ENCODE measurements around the gene ECT2L.
"Not testable (repeated sequence)": the region's sequence is repeated elsewhere in the genome, so short reads cannot be mapped to it uniquely, and the experiment has no call there.

Gene ECT2L

DNA sequence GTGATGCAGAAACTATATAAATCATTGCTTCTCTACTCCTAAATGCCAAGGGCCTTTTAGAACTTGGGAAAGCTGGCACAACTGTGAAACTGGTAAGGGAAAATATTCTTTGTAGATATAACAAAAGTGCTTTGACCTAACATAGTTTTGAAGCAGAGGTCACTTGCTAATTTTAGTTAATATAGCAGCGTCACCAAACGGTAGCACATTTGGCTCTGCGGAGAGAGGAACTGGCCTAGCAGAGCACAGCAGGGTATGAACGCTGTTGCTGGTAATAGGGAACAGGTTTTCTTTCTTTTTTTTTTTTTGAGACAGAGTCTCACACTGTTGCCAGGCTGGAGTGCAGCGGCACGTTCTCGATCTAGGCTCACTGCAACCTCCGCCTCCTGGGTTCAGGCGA lies 67.4 kb downstream of the ECT2L start:
- no peak for DNase-seq (ENCODE audit: low spot score)

GRCh38 chr6:138864343-138864890 lies 68.5 kb downstream of the ECT2L start:
- peak; percentile 19 for DNase-seq (ENCODE audit: low spot score)

GRCh38 chr6:138865480-138866109 lies 69.7 kb downstream of the ECT2L start:
- DNase-seq (ENCODE audit: low spot score): no peak

DNA sequence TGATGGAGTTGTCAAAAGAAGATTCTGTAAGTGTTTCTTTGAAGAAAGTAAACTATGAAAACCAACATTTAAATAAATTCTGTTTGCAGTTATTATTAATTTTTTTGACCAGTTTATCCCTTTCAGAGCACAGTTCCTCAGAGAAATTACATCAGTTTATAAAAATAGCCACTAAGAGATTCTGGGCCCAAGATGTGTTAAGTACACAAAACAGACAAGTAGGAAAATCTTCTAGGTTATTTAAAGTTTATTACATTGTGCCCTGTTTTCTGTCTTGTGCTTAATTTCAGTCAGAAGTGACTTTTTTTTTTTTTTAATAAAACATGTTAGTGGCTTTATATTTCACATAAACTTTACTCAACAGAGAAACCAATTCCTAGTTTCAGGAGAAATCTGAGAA lies 72.3 kb downstream of the ECT2L start:
- DNase-seq (ENCODE audit: low spot score): no peak

DNA sequence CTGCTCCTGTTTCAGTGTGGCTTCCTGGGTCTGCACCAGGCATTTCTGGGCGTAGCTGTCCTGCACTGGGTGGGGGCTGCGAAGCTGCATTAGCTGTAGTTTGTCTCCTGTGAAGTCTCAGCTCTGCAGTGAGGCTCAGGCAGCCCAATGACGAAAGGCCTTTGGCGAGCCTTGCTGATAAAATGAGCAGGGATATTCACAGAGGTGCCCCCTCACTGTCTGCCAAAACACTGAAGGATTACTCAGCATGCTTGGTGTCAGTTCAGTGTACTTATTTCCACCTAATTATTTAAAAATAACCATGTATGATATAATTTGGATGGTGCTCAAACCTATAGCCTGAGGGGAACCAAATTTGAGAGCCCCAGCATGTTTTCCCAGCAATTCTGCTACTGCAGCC lies 73.5 kb downstream of the ECT2L start:
- no peak for DNase-seq (ENCODE audit: low spot score)

GRCh38 chr6:138873191-138873590 lies 77.3 kb downstream of the ECT2L start:
- no peak for DNase-seq (ENCODE audit: low spot score)

DNA sequence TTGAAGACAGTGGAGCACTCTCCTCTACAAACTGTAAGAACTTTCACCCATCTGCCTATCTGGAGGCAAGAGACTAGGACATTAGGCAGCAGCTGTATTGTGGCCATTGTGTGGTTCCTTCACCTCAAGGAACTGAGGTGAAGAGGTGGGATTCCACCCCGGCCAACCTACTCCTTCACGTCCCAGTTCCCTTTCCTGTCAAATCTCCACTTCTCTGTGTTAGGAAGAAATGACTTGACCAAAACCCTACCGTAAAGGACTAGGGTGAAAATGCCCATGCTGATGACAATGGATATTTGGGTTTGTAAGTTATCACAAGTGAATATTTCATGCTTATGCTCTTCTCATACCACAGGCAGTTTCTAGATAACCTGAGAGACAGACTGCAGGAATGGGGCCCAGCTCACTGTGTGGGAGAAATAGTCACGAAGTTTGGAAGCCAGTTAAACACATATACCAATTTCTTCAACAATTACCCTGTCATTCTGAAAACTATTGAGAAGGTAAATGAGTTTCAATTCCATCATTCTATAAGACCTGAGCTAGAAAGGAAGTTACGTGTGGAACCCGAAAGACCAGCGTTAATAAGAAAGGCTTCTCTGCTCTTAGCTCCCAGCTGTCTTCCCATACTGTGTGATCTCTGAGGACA lies 86.6 kb downstream of the ECT2L start:
- DNase-seq (ENCODE audit: low spot score): no peak

DNA sequence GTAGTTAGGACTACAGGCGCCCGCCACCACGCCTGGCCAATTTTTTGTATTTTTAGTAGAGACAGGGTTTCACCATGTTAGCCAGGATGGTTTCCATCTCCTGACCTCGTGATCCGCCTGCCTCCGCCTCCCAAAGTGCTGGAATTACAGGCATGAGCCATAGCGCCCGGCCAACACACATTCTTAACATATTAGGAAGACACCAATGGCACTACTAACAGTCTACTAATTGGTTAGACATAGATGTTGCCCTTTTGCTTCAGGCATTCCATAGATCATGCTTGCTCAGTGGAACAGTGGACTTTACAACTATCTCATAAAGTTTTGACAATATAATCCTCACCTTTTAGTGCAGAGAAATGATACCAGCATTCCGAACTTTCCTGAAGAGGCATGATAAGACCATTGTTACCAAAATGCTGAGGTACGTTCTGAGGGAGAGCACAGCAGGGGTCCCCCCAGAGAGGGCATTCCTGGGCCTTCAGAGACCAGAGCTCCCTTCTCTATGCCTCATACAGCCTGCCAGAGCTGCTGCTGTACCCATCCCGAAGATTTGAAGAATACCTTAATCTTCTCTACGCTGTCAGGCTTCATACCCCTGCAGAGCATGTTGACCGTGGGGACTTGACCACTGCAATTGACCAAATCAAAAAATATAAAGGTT lies 89.4 kb downstream of the ECT2L start:
- no peak for DNase-seq (ENCODE audit: low spot score)

DNA sequence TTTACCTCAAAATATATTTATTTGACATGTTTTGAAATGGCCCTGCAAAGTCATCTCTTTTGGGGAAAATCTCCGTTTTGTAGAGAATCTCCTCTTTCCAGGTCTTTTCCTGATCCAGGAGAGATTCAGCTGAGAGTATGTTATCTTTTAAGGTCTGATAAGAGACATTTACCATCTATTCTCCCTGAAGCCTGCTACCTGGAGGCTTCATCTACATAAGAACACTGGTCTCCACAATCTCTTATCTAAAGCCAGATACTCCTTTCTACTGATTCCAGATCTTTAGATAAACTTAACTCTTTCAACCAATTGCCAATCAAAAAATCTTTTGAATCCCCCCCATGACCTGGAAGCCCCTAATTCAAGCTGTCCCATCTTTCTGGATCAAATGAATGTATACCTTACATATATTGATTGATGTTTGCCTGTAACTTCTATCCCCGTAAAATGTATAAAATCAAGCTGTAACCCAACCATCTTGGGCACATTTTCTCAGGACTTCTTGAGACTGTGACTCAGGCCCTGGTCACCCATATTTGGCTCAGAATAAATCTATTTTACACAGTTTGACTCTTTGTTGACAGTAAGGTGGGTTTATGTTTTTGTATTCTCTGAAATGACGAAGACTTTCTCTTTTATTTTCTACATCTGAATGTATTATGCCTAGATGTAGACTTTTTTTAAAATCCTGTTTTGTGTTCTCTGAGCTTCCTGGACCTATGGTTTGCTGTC lies 95.5 kb downstream of the ECT2L start:
- DNase-seq (ENCODE audit: low spot score): no peak

GRCh38 chr6:138896104-138896756 lies 100.3 kb downstream of the ECT2L start:
- DNase-seq (ENCODE audit: low spot score): no peak

DNA sequence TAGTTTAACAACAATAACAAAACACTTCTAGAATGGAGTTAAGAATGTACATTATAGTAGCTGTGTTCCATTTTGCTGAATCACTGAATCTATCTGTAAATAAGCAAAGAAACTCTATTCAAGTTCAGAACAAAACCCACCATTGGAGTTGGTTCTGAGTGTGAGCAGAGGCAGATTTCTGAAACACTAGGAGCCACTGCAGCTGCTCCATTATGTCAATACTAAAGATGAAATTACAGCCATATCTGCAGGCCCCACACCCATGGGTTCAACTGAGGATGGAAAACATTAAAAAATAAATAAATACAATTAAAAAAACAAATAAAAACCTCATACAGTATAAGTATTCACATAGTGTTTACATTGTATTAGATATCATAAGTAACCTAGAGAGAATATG lies 101.1 kb downstream of the ECT2L start:
- no peak for DNase-seq (ENCODE audit: low spot score)

GRCh38 chr6:138907167-138907566 lies 111.3 kb downstream of the ECT2L start:
- no peak for DNase-seq (ENCODE audit: low spot score)

- DNase-seq (ENCODE audit: low spot score): no peak
These were observed 113.6 kb downstream of the ECT2L start for GRCh38 chr6:138909511-138909910.

DNA sequence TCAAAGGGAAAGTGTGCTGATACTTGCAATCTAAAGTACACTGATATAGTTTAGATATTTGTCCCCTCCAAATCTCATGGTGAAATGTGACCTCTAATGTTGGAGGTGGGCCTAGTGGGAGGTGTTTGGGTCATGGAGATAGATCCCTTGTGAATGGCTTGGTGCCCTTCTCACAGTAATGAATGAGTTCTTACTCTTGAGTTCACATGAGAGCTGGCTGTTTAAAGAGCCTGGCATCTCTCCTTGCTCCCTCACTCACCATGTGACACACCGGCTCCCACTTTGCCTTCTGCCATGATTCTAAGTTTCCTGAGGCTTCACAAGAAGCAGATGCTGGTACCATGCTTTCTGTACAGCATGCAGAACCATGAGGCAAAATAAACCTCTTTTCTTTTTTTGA lies 114.1 kb downstream of the ECT2L start:
- no peak for DNase-seq (ENCODE audit: low spot score)

DNA sequence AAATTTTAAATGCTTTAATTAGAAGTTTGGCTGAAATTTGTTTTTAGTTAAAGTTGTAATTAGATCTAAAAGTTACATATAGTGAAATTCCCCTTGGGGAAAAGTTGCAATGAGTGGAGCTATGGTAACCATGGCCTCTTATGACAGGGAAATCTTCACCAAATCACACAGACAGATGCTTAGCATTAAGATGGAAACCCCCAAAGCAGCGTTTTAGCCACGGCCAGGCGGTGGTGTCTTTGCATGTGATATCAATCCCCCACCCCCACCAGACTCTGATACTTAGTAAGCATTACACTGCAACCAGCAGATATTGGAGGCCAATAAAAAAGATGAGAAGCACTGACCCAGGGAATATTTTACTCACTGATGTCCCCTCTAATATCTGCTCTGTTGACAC lies 116.4 kb downstream of the ECT2L start:
- DNase-seq (ENCODE audit: low spot score): no peak

DNA sequence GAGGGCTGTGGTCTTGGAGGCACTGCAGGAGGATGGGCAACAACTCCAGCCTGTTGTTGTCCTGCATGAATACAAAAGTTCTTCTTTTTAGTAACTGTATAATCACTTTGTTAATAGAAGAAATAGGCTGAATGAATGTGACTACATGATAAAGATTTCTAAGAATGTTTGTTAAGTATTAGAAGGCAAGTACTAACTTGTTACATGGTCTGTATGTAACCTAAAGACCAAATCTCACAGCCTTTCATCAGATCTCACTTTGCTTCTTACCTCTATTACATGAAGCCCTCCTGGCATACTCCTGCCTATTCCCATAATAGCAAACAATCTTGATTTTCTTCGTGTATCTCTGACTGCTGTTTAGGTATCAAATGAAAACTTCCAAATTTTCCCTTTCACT lies 118.8 kb downstream of the ECT2L start:
- DNase-seq (ENCODE audit: low spot score): no peak

- DNase-seq (ENCODE audit: low spot score): no peak
These were observed 125.0 kb downstream of the ECT2L start for GRCh38 chr6:138920906-138921305.

DNA sequence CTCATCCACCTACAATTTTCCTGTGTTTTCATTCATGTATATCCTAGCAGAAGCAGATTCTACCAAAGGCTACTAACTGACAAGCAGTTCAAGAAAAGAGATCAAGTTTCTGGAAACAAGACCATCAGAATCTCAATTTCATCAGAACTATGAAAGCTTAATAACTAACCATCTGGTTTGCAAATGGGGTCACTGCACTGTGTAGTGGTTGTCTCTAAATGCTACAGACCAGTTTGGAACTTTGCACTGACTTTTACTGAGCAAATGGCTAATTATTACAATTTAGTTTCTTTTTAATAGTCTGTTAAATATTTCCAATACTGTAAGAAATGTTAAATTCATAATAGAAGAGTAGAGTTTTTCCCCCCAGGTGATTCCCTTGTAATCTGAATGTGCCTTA lies 127.7 kb downstream of the ECT2L start:
- no peak for DNase-seq (ENCODE audit: low spot score)

- DNase-seq (ENCODE audit: low spot score): no peak
These were observed 129.9 kb downstream of the ECT2L start for GRCh38 chr6:138925806-138926205.

DNA sequence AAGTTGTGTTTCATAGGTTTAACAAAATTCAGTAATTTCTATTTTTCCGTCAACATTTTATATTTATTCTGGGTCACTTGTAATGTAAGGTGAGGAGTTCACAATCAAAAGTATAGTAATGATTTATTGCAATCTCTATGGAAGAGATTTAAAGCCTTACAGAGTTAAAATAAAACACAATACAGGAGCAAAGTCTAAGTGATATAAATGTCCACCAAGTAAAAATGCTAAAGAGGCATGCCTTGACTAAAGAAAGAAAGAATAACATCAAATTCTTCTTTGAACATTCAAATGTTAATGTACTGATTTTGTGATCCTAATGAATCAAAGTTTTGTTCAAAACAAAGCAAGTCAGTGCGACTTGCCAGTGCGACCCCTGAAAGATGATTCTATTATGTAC lies 130.7 kb downstream of the ECT2L start:
- no peak for DNase-seq (ENCODE audit: low spot score)

GRCh38 chr6:138931660-138932059 lies 135.8 kb downstream of the ECT2L start:
- DNase-seq (ENCODE audit: low spot score): no peak

DNA sequence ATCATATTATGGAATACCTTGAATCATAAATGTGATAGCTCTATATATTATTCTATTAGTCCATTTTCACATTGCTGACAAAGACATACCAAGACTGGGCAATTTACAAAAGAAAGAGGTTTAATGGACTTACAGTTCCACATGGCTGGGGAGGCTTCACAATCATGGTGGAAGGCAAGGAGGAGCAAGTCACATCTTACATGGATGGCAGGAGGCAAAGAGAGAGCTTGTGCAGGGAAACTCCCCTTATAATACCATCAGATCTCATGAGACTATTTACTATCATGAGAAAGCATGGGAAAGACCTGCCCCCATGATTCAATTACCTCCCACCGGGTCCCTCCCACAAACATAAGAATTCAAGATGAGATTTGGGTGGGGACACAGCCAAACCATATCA lies 141.0 kb downstream of the ECT2L start:
- not testable (repeated sequence) for DNase-seq (ENCODE audit: low spot score)
